ENCODE results near the gene DTNB. TPM values are rescaled to one million over a fixed set of nuclear protein-coding genes. Genes with fewer than 3 reads are reported as not detected.

Gene DTNB
- total and polyA plus RNA-seq, 10 of the 15 experiments (the other 5 are each of a cell fraction or from before 2014, with no cell fraction given): 4.5 to 30.6 (median 11.9) TPM

- H3K9me3 ChIP-seq (replicated peaks; ENCODE audit: control insufficient read depth, insufficient read depth, low read length): no peaks in the 10 kb centered on the region
- BruUV-seq (replicated peaks): no TSS peak
- ATAC-seq (no peak), FAIRE-seq (no peak), DNase-seq (ENCODE audit: low read depth, low spot score) (no peak)
- H3K4me3 ChIP-seq: no peak overlapping the region
- intact Hi-C loops (cut with micrococcal nuclease; ENCODE audit: unreplicated experiment): no loop called here
- ChIA-PET RAD21 (ENCODE audit: unreplicated experiment) (interaction anchor here (1.0 to 1.4 kb wide), 3 partner anchors 9 to 23 kb away, joined by 3 to 5 read pairs (median 4); no protein-coding TSS in a partner anchor), SMC1A (ENCODE audit: uncharacterized antibody, unreplicated experiment) (interaction anchor here (0.8 to 1.3 kb wide), 6 partner anchors 9 to 22 kb away, joined by 3 to 8 read pairs (median 3); no protein-coding TSS in a partner anchor), CTCF (interaction anchor here (1.0 to 1.2 kb wide), 5 partner anchors 10 to 275 kb away, joined by 3 to 5 read pairs (median 3); no protein-coding TSS in a partner anchor), POLR2A (no interaction called here)
- H2AFZ ChIP-seq (ENCODE audit: control insufficient read depth, low read depth, low read length): no peak overlapping the region
- TF ChIP-seq PAX5 (IDR thresholded peaks at IDR 0.05; ENCODE audit: borderline replicate concordance, low read depth, low read length): no peak
- no peaks in the 10 kb centered on the region for H4K20me1 ChIP-seq (ENCODE audit: control insufficient read depth, insufficient read depth)
- H3K36me3 ChIP-seq (ENCODE audit: control insufficient read depth in 2 of 2, insufficient read depth in 2 of 2, low read length in 1 of 2): no peaks in the 10 kb centered on the region
- H3K4me2 ChIP-seq (ENCODE audit: control insufficient read depth, insufficient read depth): no peak overlapping the region
- peaks cover 4% of the 10 kb centered on the region; the same call in 1 of the 2 replicates for H3K4me1 ChIP-seq (ENCODE audit: control insufficient read depth, insufficient read depth, low read length)
- H3K9ac ChIP-seq (ENCODE audit: control insufficient read depth, insufficient read depth, low read length): no peak overlapping the region
- H3K27me3 ChIP-seq (replicated peaks in 1 of 2; ENCODE audit: control insufficient read depth in 2 of 2, insufficient read depth in 2 of 2, low read length in 1 of 2): no peaks in the 10 kb centered on the region
- no peak overlapping the region for H3K27ac ChIP-seq (ENCODE audit: control insufficient read depth, insufficient read depth)
- in situ Hi-C loops (cut with MboI): no loop called here
- no peaks in the 10 kb centered on the region for H3K79me2 ChIP-seq (ENCODE audit: control insufficient read depth, insufficient read depth, low read length)
These were observed 128.9 kb downstream of the DTNB start for GRCh38 chr2:25544445-25544844.

GRCh38 chr2:25543939-25544338 lies 129.4 kb downstream of the DTNB start:
- no peak for FAIRE-seq
- ChIA-PET CTCF (interaction anchor here (1.0 to 1.1 kb wide), 2 partner anchors 22 to 274 kb away, joined by 3 read pairs; no protein-coding TSS in a partner anchor), POLR2A (no interaction called here), SMC1A (ENCODE audit: uncharacterized antibody, unreplicated experiment) (interaction anchor here (0.8 to 1.2 kb wide), 3 partner anchors 13 to 20 kb away, joined by 3 read pairs; no protein-coding TSS in a partner anchor), RAD21 (ENCODE audit: unreplicated experiment) (interaction anchor here (1.0 to 1.4 kb wide), 2 partner anchors 9 to 14 kb away, joined by 3 to 5 read pairs; no protein-coding TSS in a partner anchor)
- Histone ChIP-seq H4K20me1 (ENCODE audit: control insufficient read depth, insufficient read depth) (no peaks in the 10 kb centered on the region), H3K4me2 (ENCODE audit: control insufficient read depth, insufficient read depth) (no peak overlapping the region), H3K27me3 (replicated peaks in 1 of 2; ENCODE audit: control insufficient read depth in 2 of 2, insufficient read depth in 2 of 2, low read length in 1 of 2) (no peaks in the 10 kb centered on the region), H3K36me3 (ENCODE audit: control insufficient read depth in 2 of 2, insufficient read depth in 2 of 2, low read length in 1 of 2) (no peaks in the 10 kb centered on the region), H3K4me1 (ENCODE audit: control insufficient read depth, insufficient read depth, low read length) (peaks cover 4% of the 10 kb centered on the region; the same call in 1 of the 2 replicates), H2AFZ (ENCODE audit: control insufficient read depth, low read depth, low read length) (no peak overlapping the region), H3K4me3 (no peak overlapping the region), H3K79me2 (ENCODE audit: control insufficient read depth, insufficient read depth, low read length) (no peaks in the 10 kb centered on the region), H3K9me3 (replicated peaks; ENCODE audit: control insufficient read depth, insufficient read depth, low read length) (no peaks in the 10 kb centered on the region), H3K27ac (ENCODE audit: control insufficient read depth, insufficient read depth) (no peak overlapping the region), H3K9ac (ENCODE audit: control insufficient read depth, insufficient read depth, low read length) (no peak overlapping the region)
- DNase-seq (ENCODE audit: low read depth, low spot score): no peak
- no peak for ATAC-seq
- WGBS (ENCODE audit: insufficient coverage, insufficient replicate concordance, low lambda C conversion rate, missing lambda C conversion rate): 80% methylated on average over 10 of the region's 10 CpGs
- intact Hi-C loops (cut with micrococcal nuclease; ENCODE audit: unreplicated experiment): no loop called here
- no TSS peak for BruUV-seq (replicated peaks)
- in situ Hi-C loops (cut with MboI): no loop called here
- TF ChIP-seq ZNF687 (IDR thresholded peaks at IDR 0.05): no peak
- no peak for TF ChIP-seq PAX5 (IDR thresholded peaks at IDR 0.05; ENCODE audit: borderline replicate concordance, low read depth, low read length)
- TF ChIP-seq YY1 (IDR thresholded peaks at IDR 0.05; ENCODE audit: low read depth, low read length): no peak
- no peak for TF ChIP-seq ZBED1 (IDR thresholded peaks at IDR 0.05; ENCODE audit: borderline replicate concordance)
- TF ChIP-seq RUNX3 (IDR thresholded peaks at IDR 0.05; ENCODE audit: low read length): no peak
- no peak for TF ChIP-seq SPI1 (IDR thresholded peaks at IDR 0.05; ENCODE audit: borderline replicate concordance, insufficient read depth, low read depth, low read length)
- no peak for TF ChIP-seq IKZF1 (conservative IDR thresholded peaks at IDR 0.05)
- no peak for TF ChIP-seq RELB (IDR thresholded peaks at IDR 0.05; ENCODE audit: low read depth)
- no peak for TF ChIP-seq MEF2A (IDR thresholded peaks at IDR 0.05; ENCODE audit: insufficient read depth, low read depth, low read length)
- TF ChIP-seq EZH2 (IDR thresholded peaks at IDR 0.05; ENCODE audit: borderline replicate concordance, control insufficient read depth, low read depth, low read length): no peak
- TF ChIP-seq ZNF207 (IDR thresholded peaks at IDR 0.05; ENCODE audit: borderline replicate concordance): no peak

Measured in GM12878 (cell line).